Effector memory CD8-positive, alpha-beta T cell (primary cell): ENCODE measurements around the gene TMEM272.

Source experiments
- ATAC-seq: fragments of 150-1000 bp; cut with Tn5 transposase; replicated peaks from 2 replicates; pipeline ENCODE4 v1.10.0; 2021; ENCODE audit warnings: mild to moderate bottlenecking, moderate library complexity
- DNase-seq, 3 experiments: peaks; one replicate each; pipeline ENCODE4 v3.0.0; 2021
- H3K27ac Mint-ChIP-seq, 2 donors: one replicate each; pipeline ENCODE4 v1.8.0; 2022; ENCODE audit warnings: mild to moderate bottlenecking in 2 of 2, mixed read lengths in 2 of 2, moderate library complexity in 2 of 2
- H3K27me3 Mint-ChIP-seq, 2 donors: one replicate each; pipeline ENCODE4 v1.8.0; 2022; ENCODE audit warnings: mixed read lengths in 2 of 2
- H3K36me3 Mint-ChIP-seq: one replicate; pipeline ENCODE4 v1.8.0; 2022; ENCODE audit warnings: mild to moderate bottlenecking, moderate library complexity, mixed read lengths; ENCODE audit not compliant: insufficient read depth
- H3K4me1 Mint-ChIP-seq, 2 donors: one replicate each; pipeline ENCODE4 v1.8.0; 2022; ENCODE audit warnings: low read depth in 2 of 2, mixed read lengths in 2 of 2
- H3K4me3 Mint-ChIP-seq, 2 donors: one replicate each; pipeline ENCODE4 v1.8.0; 2022; ENCODE audit warnings: mild to moderate bottlenecking in 2 of 2, mixed read lengths in 2 of 2, moderate library complexity in 2 of 2
- H3K9me3 Mint-ChIP-seq, 2 donors: one replicate each; pipeline ENCODE4 v1.8.0; 2022; ENCODE audit warnings: mixed read lengths in 2 of 2

TMEM272 gene

GRCh38 chr13:51843529-51843928 lies 1.4 kb downstream of the TMEM272 start:
- Mint-ChIP-seq H3K9me3 (no peaks in the 10 kb centered on the region), H3K4me3 (no peak overlapping the region), H3K36me3 (no peaks in the 10 kb centered on the region), H3K4me1 (peaks cover 5% of the 10 kb centered on the region in 2 donors), H3K27ac (no peak overlapping the region), H3K27me3 (peaks cover 11 to 13% of the 10 kb centered on the region in 2 donors)
- ATAC-seq (no peak), DNase-seq (no peak)

- H3K27me3 Mint-ChIP-seq = peaks cover 11 to 27% of the 10 kb centered on the region in 2 donors
- DNase-seq (no peak), ATAC-seq (no peak)
- no peak overlapping the region for H3K4me3 Mint-ChIP-seq
- no peaks in the 10 kb centered on the region for H3K9me3 Mint-ChIP-seq
- H3K27ac Mint-ChIP-seq = no peak overlapping the region
- peaks cover 5 to 6% of the 10 kb centered on the region in 2 donors for H3K4me1 Mint-ChIP-seq
- H3K36me3 Mint-ChIP-seq = no peaks in the 10 kb centered on the region
These were observed 3.2 kb downstream of the TMEM272 start for GRCh38 chr13:51841732-51842131.

GRCh38 chr13:51840917-51841316 lies 4.1 kb downstream of the TMEM272 start:
- H3K4me1 Mint-ChIP-seq = peaks cover 5 to 8% of the 10 kb centered on the region in 2 donors
- DNase-seq (no peak), ATAC-seq (no peak)
- H3K27me3 Mint-ChIP-seq = peaks cover 11 to 27% of the 10 kb centered on the region in 2 donors
- H3K27ac Mint-ChIP-seq = no peak overlapping the region
- H3K36me3 Mint-ChIP-seq = no peaks in the 10 kb centered on the region
- no peak overlapping the region for H3K4me3 Mint-ChIP-seq
- H3K9me3 Mint-ChIP-seq = no peaks in the 10 kb centered on the region

DNA sequence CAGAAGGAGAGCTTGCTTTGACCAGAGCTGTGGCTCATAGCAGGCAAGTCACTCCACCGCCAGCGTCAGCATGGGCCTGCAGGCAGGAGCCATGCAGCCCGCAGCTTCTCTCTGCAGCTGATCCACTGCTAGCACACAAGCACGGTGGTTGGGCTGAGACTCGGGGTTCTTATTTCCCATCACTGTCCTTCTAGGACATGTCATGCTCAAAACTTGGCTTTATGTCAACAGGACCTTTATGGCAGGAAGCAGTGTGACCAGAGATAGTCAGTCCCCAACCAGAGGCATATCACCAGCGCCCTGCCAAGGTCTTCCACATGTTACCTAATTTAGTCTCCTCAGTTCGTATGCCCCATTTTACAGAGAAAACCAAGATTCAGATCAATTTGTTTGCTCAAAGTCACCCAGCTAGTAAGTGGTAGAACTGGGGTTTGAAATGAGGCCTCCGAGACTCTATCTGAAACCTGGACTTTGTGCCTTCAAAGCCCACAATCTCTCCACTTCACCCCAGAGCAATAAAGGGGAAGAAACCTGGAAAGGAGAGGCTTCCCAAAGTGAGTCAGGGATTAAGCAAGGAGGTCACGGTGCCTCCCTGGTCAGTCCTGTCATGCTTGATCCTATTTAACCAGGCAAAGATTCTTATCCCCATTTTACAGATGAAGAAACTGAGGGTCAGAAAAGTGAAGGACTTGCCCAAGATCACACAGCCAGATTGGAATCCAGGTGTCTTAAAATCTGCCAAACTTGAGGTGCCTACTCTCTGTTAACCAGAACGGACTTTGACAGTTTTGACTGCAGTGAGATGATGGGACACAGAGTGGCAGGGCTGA lies 5.1 kb downstream of the TMEM272 start:
- no peaks in the 10 kb centered on the region for H3K9me3 Mint-ChIP-seq
- H3K27me3 Mint-ChIP-seq = peaks cover 7 to 21% of the 10 kb centered on the region in 2 donors
- no peaks in the 10 kb centered on the region for H3K36me3 Mint-ChIP-seq
- ATAC-seq (no peak), DNase-seq (no peak)
- H3K27ac Mint-ChIP-seq = no peak overlapping the region
- no peak overlapping the region for H3K4me3 Mint-ChIP-seq
- peaks cover 1 to 4% of the 10 kb centered on the region in 2 donors for H3K4me1 Mint-ChIP-seq

DNA sequence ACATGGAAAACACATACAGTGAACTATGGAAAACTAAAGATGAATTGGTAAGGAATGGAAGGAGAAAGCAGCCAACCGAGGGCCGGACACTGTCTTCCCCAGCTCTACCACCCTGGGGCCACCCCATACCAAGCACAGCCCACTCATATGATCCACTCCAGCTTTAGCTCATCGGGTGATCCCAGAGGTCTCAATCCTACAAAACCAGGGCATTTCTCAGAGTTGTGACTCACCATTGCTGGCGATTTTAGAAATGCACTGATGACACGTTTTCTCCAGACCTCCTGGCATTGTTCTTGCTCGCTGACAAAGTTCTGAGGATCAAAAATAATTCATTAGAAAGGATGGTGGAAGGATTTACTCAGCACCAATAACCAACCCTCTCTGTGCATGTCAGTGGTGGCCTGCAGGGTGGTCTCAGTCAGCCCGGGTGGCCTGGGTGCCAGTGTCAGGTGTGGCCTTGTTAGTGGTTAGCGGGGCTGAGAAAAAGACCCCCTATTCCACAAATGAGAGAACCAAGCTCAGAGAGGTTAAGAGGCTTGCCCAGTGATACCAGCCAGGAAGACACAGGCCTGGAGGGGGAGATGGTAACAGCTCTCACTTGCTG lies 6.6 kb downstream of the TMEM272 start:
- Mint-ChIP-seq H3K9me3 (no peaks in the 10 kb centered on the region), H3K36me3 (no peaks in the 10 kb centered on the region), H3K27me3 (peaks cover 0 to 20% of the 10 kb centered on the region in 2 donors), H3K27ac (no peak overlapping the region), H3K4me1 (peaks cover 0 to 4% of the 10 kb centered on the region in 2 donors), H3K4me3 (no peak overlapping the region)
- DNase-seq (no peak), ATAC-seq (no peak)

GRCh38 chr13:51837016-51837415 lies 8.0 kb downstream of the TMEM272 start:
- Mint-ChIP-seq H3K36me3 (no peaks in the 10 kb centered on the region), H3K9me3 (no peaks in the 10 kb centered on the region), H3K4me1 (peaks cover 8 to 9% of the 10 kb centered on the region in 2 donors), H3K27me3 (peaks cover 0 to 21% of the 10 kb centered on the region in 2 donors), H3K4me3 (no peak overlapping the region), H3K27ac (peak overlapping the region in 1 of 2 donors; percentile 29)
- DNase-seq (no peak), ATAC-seq (no peak)

DNA sequence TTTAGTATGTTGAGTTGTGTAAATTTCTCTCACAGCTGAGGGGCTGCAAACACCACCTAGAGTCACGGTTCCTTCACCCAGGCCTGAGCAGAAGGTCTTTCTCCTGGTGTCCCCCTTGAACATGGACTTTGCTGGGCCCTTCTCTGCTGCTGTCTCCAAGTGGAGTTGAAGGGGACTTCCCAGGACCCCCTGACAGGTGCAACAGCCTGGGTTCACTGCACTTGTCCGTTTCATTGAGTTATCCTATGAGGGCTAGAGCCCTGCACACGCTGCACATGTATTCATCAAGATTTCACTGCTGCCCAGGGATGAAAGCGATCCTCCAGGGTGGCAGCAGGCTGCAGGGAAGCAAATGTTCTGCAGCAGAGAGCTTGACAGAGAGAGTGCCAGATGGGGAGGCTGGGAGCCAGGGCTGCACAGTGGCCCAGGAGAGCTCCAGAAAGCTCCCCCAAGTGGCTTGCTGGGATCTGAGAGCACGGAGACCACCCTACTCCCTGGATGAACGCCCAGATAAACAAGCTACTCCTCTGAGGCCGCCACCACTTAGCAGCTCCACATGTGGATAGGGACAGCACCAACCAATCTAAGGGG lies 10.3 kb downstream of the TMEM272 start:
- Mint-ChIP-seq H3K36me3 (no peaks in the 10 kb centered on the region), H3K4me1 (peaks cover 8 to 9% of the 10 kb centered on the region in 2 donors), H3K4me3 (no peak overlapping the region), H3K27me3 (peaks cover 0 to 21% of the 10 kb centered on the region in 2 donors), H3K27ac (no peak overlapping the region), H3K9me3 (no peaks in the 10 kb centered on the region)
- DNase-seq (no peak), ATAC-seq (no peak)

DNA sequence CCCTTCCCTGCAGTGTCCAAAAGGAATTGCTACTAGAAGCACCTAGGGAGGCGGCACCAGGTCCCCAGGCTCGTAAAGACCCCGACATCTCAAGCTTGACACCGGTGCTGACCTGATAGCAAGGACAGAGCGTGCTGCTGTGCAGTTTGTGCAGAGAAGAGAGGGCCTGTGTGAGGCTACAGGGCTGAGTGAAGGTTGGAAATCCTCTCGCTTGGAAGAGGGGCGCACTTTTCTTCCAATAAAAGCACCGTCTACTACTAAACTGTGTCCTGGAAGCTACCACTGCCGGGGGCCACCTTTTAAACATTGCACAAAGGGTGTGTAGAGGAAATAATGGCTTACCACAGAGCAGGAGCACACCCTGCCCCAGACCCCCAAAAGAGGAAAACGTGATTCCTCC lies 11.0 kb downstream of the TMEM272 start:
- no peak overlapping the region for H3K27ac Mint-ChIP-seq
- peaks cover 8 to 9% of the 10 kb centered on the region in 2 donors for H3K4me1 Mint-ChIP-seq
- no peaks in the 10 kb centered on the region for H3K9me3 Mint-ChIP-seq
- ATAC-seq (no peak), DNase-seq (no peak)
- peaks cover 0 to 21% of the 10 kb centered on the region in 2 donors for H3K27me3 Mint-ChIP-seq
- no peak overlapping the region for H3K4me3 Mint-ChIP-seq
- no peaks in the 10 kb centered on the region for H3K36me3 Mint-ChIP-seq

DNA sequence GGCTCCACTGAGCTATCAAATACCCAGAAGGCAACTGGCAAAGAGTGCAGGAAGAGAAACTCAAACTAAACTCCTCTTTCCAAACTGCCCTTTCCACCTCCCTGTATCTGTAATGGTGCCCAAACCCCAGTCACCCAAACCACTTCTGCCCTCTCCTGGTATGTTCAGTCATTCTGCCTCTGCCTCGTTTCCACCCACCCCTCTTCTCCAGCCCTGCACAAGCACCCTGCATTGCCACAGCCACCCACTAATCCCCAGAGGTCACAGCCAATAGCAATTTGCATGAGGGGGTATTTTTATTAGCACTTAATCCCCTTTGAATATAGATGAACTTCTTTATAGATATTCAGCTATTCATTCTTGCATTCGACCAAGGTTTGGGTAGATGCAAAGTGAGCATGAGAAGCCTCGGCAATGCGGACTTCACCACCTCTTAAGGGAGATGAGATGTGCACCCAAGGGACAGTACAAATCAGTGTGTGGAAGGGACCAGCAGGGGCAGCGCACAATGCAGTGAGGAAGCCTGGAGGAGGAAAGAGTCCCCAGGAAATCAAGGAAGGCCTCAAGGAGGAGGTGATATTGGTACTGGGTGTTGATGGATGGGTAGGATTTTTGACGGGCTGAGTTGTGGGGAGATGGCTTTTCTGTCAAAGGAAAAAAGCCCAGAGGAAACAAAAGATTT lies 12.4 kb downstream of the TMEM272 start:
- H3K4me3 Mint-ChIP-seq = no peak overlapping the region
- peaks cover 12 to 17% of the 10 kb centered on the region in 2 donors for H3K4me1 Mint-ChIP-seq
- H3K9me3 Mint-ChIP-seq = no peaks in the 10 kb centered on the region
- DNase-seq (peak; percentile 41 to 56 (median 55)), ATAC-seq (peak; percentile 100)
- H3K27ac Mint-ChIP-seq = peak overlapping the region in 1 of 2 donors; percentile 14
- no peaks in the 10 kb centered on the region for H3K36me3 Mint-ChIP-seq
- H3K27me3 Mint-ChIP-seq = peaks cover 0 to 16% of the 10 kb centered on the region in 2 donors

GRCh38 chr13:51831519-51831918 lies 13.5 kb downstream of the TMEM272 start:
- Mint-ChIP-seq H3K27ac (no peak overlapping the region), H3K9me3 (no peaks in the 10 kb centered on the region), H3K4me1 (peaks cover 22 to 24% of the 10 kb centered on the region in 2 donors), H3K4me3 (no peak overlapping the region), H3K27me3 (peaks cover 0 to 8% of the 10 kb centered on the region in 2 donors), H3K36me3 (no peaks in the 10 kb centered on the region)
- ATAC-seq (no peak), DNase-seq (no peak)

- H3K27ac Mint-ChIP-seq = no peak overlapping the region
- H3K27me3 Mint-ChIP-seq = peaks cover 0 to 8% of the 10 kb centered on the region in 2 donors
- no peak overlapping the region for H3K4me3 Mint-ChIP-seq
- DNase-seq = no peak
- ATAC-seq = no peak
- H3K4me1 Mint-ChIP-seq = peaks cover 39 to 41% of the 10 kb centered on the region in 2 donors
- H3K9me3 Mint-ChIP-seq = no peaks in the 10 kb centered on the region
- H3K36me3 Mint-ChIP-seq = peaks cover 4% of the 10 kb centered on the region
These were observed 15.4 kb downstream of the TMEM272 start for GRCh38 chr13:51829568-51829899.

DNA sequence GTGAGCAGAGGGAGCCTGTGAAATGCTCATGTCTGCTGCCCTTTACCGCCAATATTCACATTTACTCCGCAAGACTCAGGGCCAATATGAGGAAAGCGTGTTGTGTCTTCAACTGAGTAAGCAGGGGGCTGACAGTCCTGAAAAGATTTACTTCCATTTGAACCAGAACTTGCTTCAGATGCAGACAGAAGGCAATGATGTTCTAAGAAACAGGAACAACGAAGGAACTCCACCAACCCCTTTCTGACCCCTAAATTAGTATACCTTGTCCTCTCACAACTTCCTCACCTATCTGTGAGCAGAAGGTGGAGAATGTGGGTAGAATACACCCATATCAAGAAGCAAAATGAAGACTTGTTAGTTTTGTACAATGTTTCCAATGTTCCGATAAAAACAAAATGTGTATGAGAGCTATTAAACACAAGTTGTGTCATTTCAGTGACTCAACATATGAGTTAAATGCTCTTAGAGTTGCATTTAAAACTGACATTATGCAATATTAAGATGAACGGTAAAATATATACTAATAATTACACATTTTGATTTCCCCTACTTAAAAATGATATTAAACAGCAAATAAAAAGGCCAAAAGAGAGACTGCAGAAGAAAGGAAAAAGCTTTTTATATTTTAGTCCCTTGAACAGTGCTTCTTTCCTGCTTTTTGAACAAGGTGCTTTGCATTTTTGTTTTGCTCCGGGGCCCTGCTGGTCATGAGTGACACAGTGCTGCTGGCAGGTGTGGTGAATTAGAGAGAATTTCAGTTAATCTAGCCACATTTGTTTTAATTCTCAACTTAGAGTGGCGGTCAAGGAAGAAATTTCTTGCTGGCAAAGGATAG lies 16.0 kb downstream of the TMEM272 start:
- Mint-ChIP-seq H3K9me3 (no peaks in the 10 kb centered on the region), H3K27ac (peak overlapping the region in 1 of 2 donors; percentile 96), H3K4me3 (no peak overlapping the region), H3K4me1 (peaks cover 45% of the 10 kb centered on the region in 2 donors), H3K27me3 (peaks cover 0 to 8% of the 10 kb centered on the region in 2 donors), H3K36me3 (peaks cover 4% of the 10 kb centered on the region)
- ATAC-seq (no peak), DNase-seq (no peak)

DNA sequence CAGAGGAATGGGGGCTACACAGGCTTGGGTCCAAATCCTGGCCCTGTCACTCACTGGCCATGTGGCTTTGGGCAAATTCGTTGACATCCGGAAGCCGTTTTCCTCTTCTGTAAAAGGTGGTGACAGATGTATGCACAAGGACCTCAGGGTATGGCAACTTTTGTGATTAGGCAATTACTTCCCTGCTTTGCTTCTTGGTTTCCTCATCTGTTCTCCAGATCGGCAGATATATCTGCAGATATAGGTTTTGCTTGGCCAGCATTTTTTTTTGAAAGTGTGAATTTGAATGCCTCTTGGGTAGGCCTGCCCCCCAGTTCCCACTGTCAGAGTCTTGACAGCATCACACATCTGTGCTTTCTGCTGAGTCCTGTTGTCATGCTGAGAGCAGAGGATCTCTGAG lies 17.7 kb downstream of the TMEM272 start:
- H3K36me3 Mint-ChIP-seq = peaks cover 4% of the 10 kb centered on the region
- no peaks in the 10 kb centered on the region for H3K9me3 Mint-ChIP-seq
- H3K4me3 Mint-ChIP-seq = peak overlapping the region; percentile 44 to 61
- H3K4me1 Mint-ChIP-seq = peaks cover 48 to 54% of the 10 kb centered on the region in 2 donors
- ATAC-seq (no peak), DNase-seq (no peak)
- no peaks in the 10 kb centered on the region for H3K27me3 Mint-ChIP-seq
- H3K27ac Mint-ChIP-seq = peak overlapping the region; percentile 92 to 96
